Measurements from ENCODE around the gene WNT1. TPM values are rescaled to one million over a fixed set of nuclear protein-coding genes. Genes with fewer than 3 reads are reported as not detected.
A peak's percentile ranks its signal among the peaks of the same experiment; 100 is the strongest.

WNT1 gene
- total and polyA plus RNA-seq, 9 of the 15 experiments (the other 6 are each of a cell fraction or from before 2014, with no cell fraction given): not detected

DNA sequence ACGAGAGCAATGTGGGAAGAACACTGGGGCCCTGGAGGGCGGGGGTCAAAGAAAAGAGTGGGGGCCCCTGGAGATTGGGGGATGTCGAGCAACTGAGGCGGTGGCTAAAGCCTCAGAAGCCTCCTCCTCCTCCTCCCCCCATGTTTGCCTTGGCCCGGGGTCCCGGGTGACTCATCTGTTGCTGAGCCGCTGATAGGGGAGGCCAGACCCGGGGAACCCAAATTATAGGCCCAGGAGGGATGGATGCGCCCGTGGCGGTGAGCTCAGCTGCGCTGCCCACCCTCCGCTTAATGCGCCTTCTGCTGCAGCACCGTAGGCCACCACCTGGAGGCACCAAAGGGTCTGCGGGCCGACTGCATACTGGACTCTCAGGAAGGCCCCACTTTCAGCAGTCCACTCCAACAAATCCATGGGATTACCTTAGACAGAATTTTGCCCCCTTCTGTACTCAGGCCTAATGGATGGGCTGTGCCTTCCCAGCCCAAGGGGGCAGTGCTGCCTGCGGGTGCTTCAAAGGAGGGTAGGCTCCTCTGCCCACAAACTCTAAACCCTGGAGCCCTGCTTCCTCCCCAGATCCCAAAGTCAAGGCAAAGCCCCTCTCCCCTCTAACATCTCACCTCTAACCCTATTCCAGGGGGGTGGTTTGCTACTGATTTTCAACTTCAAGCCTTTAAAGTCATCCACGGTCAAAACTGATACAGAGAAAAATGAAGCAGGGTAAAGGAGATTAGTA lies 4.0 kb upstream of the WNT1 start (continued):
- TF ChIP-seq REST (IDR thresholded peaks at IDR 0.05; ENCODE audit: borderline replicate concordance) (peak; percentile 43; the same call in 1 of the 2 replicates), REST (CRISPR knock-in tag; IDR thresholded peaks at IDR 0.05; ENCODE audit: low read depth) (no peak), ZNF134 (CRISPR knock-in tag; conservative IDR thresholded peaks at IDR 0.05) (no peak), MYBL2 (IDR thresholded peaks at IDR 0.05; ENCODE audit: low read depth) (no peak), MYBL2 (CRISPR knock-in tag; IDR thresholded peaks at IDR 0.05; ENCODE audit: borderline replicate concordance) (no peak), HNRNPLL (IDR thresholded peaks at IDR 0.05; ENCODE audit: low read depth, low read length, poor library complexity, severe bottlenecking) (peak; percentile 60), RAD21 (CRISPR knock-in tag; conservative IDR thresholded peaks at IDR 0.05 in 1 of 2, IDR thresholded peaks at IDR 0.05 in 1 of 2) (peak in 1 of 2 experiments; percentile 56; a peak in 2 of 4 replicates), RBM34 (IDR thresholded peaks at IDR 0.05; ENCODE audit: borderline replicate concordance, insufficient read depth, low read length) (no peak), ZFX (CRISPR knock-in tag; IDR thresholded peaks at IDR 0.05) (peak; percentile 42; the same call in 1 of the 2 replicates), NRF1 (conservative IDR thresholded peaks at IDR 0.05 in 1 of 2, IDR thresholded peaks at IDR 0.05 in 1 of 2) (peak; percentile 51), CTCFL (IDR thresholded peaks at IDR 0.05; ENCODE audit: borderline replicate concordance, insufficient read depth, low read depth, low read length, poor library complexity, severe bottlenecking) (peak; percentile 45), PCBP1 (IDR thresholded peaks at IDR 0.05; ENCODE audit: low read depth, low read length, poor library complexity, severe bottlenecking) (peak; percentile 51)
- TF ChIP-seq, protein P1, sequence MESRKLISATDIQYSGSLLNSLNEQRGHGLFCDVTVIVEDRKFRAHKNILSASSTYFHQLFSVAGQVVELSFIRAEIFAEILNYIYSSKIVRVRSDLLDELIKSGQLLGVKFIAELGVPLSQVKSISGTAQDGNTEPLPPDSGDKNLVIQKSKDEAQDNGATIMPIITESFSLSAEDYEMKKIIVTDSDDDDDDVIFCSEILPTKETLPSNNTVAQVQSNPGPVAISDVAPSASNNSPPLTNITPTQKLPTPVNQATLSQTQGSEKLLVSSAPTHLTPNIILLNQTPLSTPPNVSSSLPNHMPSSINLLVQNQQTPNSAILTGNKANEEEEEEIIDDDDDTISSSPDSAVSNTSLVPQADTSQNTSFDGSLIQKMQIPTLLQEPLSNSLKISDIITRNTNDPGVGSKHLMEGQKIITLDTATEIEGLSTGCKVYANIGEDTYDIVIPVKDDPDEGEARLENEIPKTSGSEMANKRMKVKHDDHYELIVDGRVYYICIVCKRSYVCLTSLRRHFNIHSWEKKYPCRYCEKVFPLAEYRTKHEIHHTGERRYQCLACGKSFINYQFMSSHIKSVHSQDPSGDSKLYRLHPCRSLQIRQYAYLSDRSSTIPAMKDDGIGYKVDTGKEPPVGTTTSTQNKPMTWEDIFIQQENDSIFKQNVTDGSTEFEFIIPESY (CRISPR knock-in tag; IDR thresholded peaks at IDR 0.05): peak; percentile 98

Data from K562 (cell line).